Ovary (tissue), 9 donors: ENCODE measurements around the gene FOSL1. TPM values are rescaled to one million over a fixed set of nuclear protein-coding genes. Genes with fewer than 3 reads are reported as not detected.

Experiments used
- DNase-seq, 5 donors: peaks; one replicate each; pipeline ENCODE4 v3.0.0-alpha.2; 2019 to 2020
- H3K27ac ChIP-seq, 2 donors: fragments of 200-600 bp; one replicate each; pipeline versions ENCODE4 v1.5.1 to v1.8.0; 2019 to 2022
- H3K27me3 ChIP-seq: fragments of 200-600 bp; one replicate; pipeline ENCODE4 v1.8.0; 2022
- H3K36me3 ChIP-seq: fragments of 200-600 bp; sonication (generic); one replicate; pipeline ENCODE4 v1.5.1; 2019
- H3K4me1 ChIP-seq: one replicate; pipeline ENCODE4 v1.8.1; 2013; ENCODE audit warnings: mild to moderate bottlenecking, moderate library complexity; ENCODE audit not compliant: insufficient read depth
- H3K4me3 ChIP-seq: fragments of 200-600 bp; sonication (generic); one replicate; pipeline ENCODE4 v1.5.1; 2017
- H3K9me3 ChIP-seq, 2 donors: fragments of 200-600 bp in 1 of 2; sonication (generic) in 1 of 2; one replicate each; pipeline versions ENCODE4 v1.5.1 to v1.8.1; 2013 to 2019; ENCODE audit warnings: mild to moderate bottlenecking in 1 of 2, moderate library complexity in 1 of 2
- EP300 ChIP-seq: sonication (generic); formaldehyde crosslinking; IDR thresholded peaks from one replicate; pipeline ENCODE4 v1.6.1; 2017; ENCODE audit warnings: antibody characterized with exemption
- POLR2A ChIP-seq: fragments of 450-650 bp; IDR thresholded peaks from one replicate; pipeline ENCODE4 v1.6.1; 2017; ENCODE audit warnings: antibody characterized with exemption, mild to moderate bottlenecking, moderate library complexity
- WGBS, 3 donors: extraction: QIAGEN DNeasy Blood & Tissue Kit in 1 of 3; methylation state at CpG; one replicate each; pipeline versions ENCODE4 v1.1.5 to v1.1.7; 2013 to 2017; 5-methylcytosine and 5-hydroxymethylcytosine counted together
- intact Hi-C, 4 donors: fragments of 100-400 bp; cut with DNase I; formaldehyde crosslinking; loops; one replicate each; pipeline versions ENCODE4 v1.11.0 to v1.15.1; 2022 to 2023
- polyA plus RNA-seq, 2 donors: library from polyadenylated mRNA; stranded (reverse); fragments of 200-250 nt in 1 of 2; fragments of 350-450 nt in 1 of 2; fragmentation: Illumina TruSeq in 1 of 2; extraction: RNeasy Lipid Tissue Mini Kit (QIAGEN cat#74804) in 1 of 2; gene quantifications; one replicate each; pipeline ENCODE4 v1.2.3, GENCODE V29; 2013 to 2014
- total RNA-seq, 7 donors: library from RNA; depleted of rRNA in 2 of 7; stranded (reverse); fragments of >200 nt in 2 of 7; fragmentation: NEBNext Ultra II Directional in 3 of 7; extraction: Animal tissue kit (Norgen Biotek cat#: 25700) in 3 of 7; gene quantifications; one replicate each; pipeline versions ENCODE4 v1.1.0 to v1.2.4, GENCODE V29; 2016 to 2023
- TF ChIP-seq, protein P1 (sequence below), 3 donors: fragments of 450-650 bp in 2 of 3; fragments of 200-600 bp in 1 of 3; IDR thresholded peaks; one replicate each; pipeline versions ENCODE4 v1.5.1 to v1.8.0; 2016 to 2022; ENCODE audit warnings: antibody characterized with exemption in 3 of 3, mild to moderate bottlenecking in 1 of 3
- donor health status: DM: no; HTN: no; CAD: no; lungs with moderate emphysema.
- donor health status: DM: no; HTN: no; CAD: no.
- donor health status: Bipolar disorder and iron deficiency.
- donor health status: DM: yes; HTN: yes; CAD: no.
- donor health status: DM: no; HTN: no; CAD: no.
- donor health status: DM: yes; HTN: yes; CAD: no.

The FOSL1 gene
- total and polyA plus RNA-seq, 9 donors: 0.61 to 9.4 (median 1.0) TPM

DNA sequence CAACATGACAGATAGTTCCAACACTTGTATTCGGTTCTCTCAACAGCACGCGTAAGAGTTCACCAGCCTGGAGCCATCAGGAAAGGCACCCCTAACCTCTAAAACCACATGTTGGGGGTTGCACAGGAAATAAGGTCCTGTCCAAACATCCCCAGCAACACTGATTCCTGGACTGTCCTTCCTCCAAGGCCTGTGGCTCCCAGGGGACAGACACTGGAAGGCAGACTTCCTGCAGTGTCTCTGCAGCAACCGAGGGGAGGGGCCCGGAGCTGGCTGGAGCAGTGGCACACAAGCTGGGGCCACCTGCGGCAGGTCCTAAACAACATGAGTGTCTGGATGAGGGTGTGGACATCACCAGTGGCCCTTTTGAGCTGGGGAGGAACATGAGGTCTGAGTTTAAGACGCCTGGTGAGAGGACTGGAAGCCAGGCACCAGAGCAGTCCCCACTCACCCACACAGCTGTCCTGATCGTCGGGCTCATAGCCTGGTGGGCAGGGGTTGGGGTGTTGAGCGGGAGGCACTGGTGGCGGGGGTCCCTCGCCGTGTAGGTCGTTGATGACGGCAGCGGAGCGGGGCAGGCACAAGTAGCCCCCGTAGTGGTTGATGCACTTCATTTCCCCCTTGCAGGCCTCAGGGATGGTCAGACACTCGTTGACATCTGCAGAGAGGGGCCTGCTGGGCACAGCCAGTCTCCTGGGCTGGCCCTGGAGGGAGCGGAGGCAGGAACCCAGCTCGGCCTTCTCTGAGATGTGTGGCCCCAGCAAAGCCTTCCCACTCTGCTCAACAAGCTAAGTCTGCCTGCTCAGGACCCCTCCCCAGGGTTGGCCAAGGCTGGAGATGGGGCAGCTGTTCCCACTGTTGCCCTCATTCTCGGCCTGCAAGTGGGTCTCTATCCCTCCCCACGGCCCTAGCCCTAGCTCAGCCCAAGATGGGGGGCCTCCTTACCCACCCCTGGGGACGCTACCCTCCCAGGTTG, 29.2 kb downstream of the FOSL1 start:
- TF ChIP-seq, protein P1, sequence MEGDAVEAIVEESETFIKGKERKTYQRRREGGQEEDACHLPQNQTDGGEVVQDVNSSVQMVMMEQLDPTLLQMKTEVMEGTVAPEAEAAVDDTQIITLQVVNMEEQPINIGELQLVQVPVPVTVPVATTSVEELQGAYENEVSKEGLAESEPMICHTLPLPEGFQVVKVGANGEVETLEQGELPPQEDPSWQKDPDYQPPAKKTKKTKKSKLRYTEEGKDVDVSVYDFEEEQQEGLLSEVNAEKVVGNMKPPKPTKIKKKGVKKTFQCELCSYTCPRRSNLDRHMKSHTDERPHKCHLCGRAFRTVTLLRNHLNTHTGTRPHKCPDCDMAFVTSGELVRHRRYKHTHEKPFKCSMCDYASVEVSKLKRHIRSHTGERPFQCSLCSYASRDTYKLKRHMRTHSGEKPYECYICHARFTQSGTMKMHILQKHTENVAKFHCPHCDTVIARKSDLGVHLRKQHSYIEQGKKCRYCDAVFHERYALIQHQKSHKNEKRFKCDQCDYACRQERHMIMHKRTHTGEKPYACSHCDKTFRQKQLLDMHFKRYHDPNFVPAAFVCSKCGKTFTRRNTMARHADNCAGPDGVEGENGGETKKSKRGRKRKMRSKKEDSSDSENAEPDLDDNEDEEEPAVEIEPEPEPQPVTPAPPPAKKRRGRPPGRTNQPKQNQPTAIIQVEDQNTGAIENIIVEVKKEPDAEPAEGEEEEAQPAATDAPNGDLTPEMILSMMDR (IDR thresholded peaks at IDR 0.05): no peak
- TF ChIP-seq EP300 (no peak), POLR2A (no peak)
- Histone ChIP-seq H3K9me3 (no peaks in the 10 kb centered on the region), H3K36me3 (no peaks in the 10 kb centered on the region), H3K4me3 (no peak overlapping the region), H3K27ac (peak overlapping the region; percentile 85 to 96), H3K4me1 (peaks cover 4% of the 10 kb centered on the region), H3K27me3 (no peaks in the 10 kb centered on the region)
- peak in 3 of 5 donors; percentile 29 to 38 (median 36) for DNase-seq
- intact Hi-C loops: no loop called here
- 61 to 66% (median 61%) methylated on average over 22 to 24 of the region's 24 CpGs for WGBS, 3 donors

DNA sequence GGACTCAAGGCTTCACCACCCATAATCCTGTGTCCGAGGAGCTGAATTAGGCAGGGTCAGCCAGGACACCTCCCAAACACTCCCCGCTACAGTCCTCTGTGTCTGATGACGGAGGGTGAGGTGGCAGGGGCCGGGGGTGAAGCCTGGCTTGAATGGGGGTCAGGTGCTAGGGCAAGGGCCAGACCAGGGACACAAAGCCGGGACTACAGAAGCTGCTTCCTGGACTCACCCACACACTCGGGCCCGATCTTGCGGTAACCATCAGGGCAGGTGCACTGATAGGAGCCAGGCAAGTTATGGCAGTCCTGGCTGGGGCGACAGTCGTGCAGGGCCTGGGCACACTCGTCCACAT, 29.9 kb downstream of the FOSL1 start:
- Histone ChIP-seq H3K27me3 (no peaks in the 10 kb centered on the region), H3K9me3 (no peaks in the 10 kb centered on the region), H3K27ac (no peak overlapping the region), H3K36me3 (no peaks in the 10 kb centered on the region), H3K4me1 (peaks cover 4% of the 10 kb centered on the region), H3K4me3 (no peak overlapping the region)
- 73 to 84% (median 76%) methylated on average over 11 of the region's 11 CpGs for WGBS, 3 donors
- DNase-seq: peak in 2 of 5 donors; percentile 21 to 32
- intact Hi-C loops: no loop called here
- no peak for TF ChIP-seq EP300
- TF ChIP-seq POLR2A: no peak
- TF ChIP-seq, protein P1 (IDR thresholded peaks at IDR 0.05): no peak

- H3K4me1 ChIP-seq: peaks cover 4% of the 10 kb centered on the region
- H3K36me3 ChIP-seq: no peaks in the 10 kb centered on the region
- 76 to 81% (median 79%) methylated on average over 21 to 24 of the region's 24 CpGs for WGBS, 3 donors
- DNase-seq: peak in 3 of 5 donors; percentile 21 to 44 (median 34)
- no peak overlapping the region for H3K4me3 ChIP-seq
- no peak overlapping the region for H3K27ac ChIP-seq
- intact Hi-C loops: no loop called here
- no peak for TF ChIP-seq POLR2A
- TF ChIP-seq, protein P1 (IDR thresholded peaks at IDR 0.05): no peak
- no peak for TF ChIP-seq EP300
- H3K9me3 ChIP-seq: no peaks in the 10 kb centered on the region
- no peaks in the 10 kb centered on the region for H3K27me3 ChIP-seq
Observed at GRCh38 chr11:65869643-65870306, 30.4 kb downstream of the FOSL1 start.

DNA sequence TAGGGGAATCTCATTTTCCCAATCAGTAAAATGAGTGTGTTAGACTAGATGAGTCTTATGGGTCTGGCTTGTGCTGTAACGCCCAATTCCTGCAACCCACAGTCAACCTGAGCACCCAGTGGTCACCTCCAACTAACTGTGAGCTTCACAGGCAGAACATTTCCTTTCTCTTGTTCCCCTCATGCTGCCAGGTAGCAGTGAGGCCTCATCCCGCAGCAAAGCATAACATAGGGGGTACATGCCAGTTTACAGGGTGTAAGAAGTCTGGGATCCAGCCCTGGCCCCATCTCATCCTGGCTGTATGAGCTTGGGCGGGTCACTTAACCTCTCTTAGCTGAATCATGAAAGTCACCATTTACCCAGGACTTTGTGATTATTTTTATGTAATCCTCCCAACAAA, 31.3 kb downstream of the FOSL1 start:
- Histone ChIP-seq H3K9me3 (no peaks in the 10 kb centered on the region), H3K4me1 (peaks cover 4% of the 10 kb centered on the region), H3K36me3 (no peaks in the 10 kb centered on the region), H3K4me3 (no peak overlapping the region), H3K27me3 (no peaks in the 10 kb centered on the region), H3K27ac (no peak overlapping the region)
- 80 to 89% (median 87%) methylated on average over 3 of the region's 3 CpGs for WGBS, 3 donors
- intact Hi-C loops: no loop called here
- TF ChIP-seq, protein P1 (IDR thresholded peaks at IDR 0.05): no peak
- TF ChIP-seq POLR2A (no peak), EP300 (no peak)
- no peak for DNase-seq
